ENCODE data around the gene MAP1A.

GRCh38 chr15:43492673-43493601 is 24.5 kb upstream of the MAP1A start, which contains the start of gene TP53BP1:
- TF ChIP-seq KDM4B (CRISPR knock-in tag; IDR thresholded peaks at IDR 0.05) (no peak), MAX (IDR thresholded peaks at IDR 0.05) (no peak; the same call in 1 of the 2 replicates), ZNF557 (CRISPR knock-in tag; IDR thresholded peaks at IDR 0.05) (no peak), ZNF510 (CRISPR knock-in tag; IDR thresholded peaks at IDR 0.05; ENCODE audit: low read depth) (no peak)

Data from HepG2 (cell line).